Hepatocyte (in vitro differentiated cells): ENCODE results near the gene NBDY.

ENCODE experiments used
- CTCF ChIP-seq: fragments of 200-600 bp; sonication (generic); IDR thresholded peaks from 2 replicates; pipeline ENCODE4 v1.5.1; 2016; ENCODE audit warnings: antibody characterized with exemption, mild to moderate bottlenecking; ENCODE audit not compliant: poor library complexity
- EZH2 ChIP-seq: fragments of 200-600 bp; sonication (generic); IDR thresholded peaks from 2 replicates; pipeline ENCODE4 v1.6.1; 2016; ENCODE audit warnings: antibody characterized with exemption, mild to moderate bottlenecking, borderline replicate concordance
- EZH2phosphoT487 ChIP-seq: fragments of 200-600 bp; sonication (generic); IDR thresholded peaks from one replicate; pipeline ENCODE4 v1.6.1; 2018; ENCODE audit warnings: antibody characterized with exemption, mild to moderate bottlenecking, low read depth, moderate library complexity; ENCODE audit not compliant: unreplicated experiment, severe bottlenecking

- TF ChIP-seq CTCF (no peak), EZH2 (no peak), EZH2phosphoT487 (no peak)
Observed at GRCh38 chrX:56800801-56801200, 71.8 kb downstream of the NBDY start.
